Endothelial cell of umbilical vein (primary cell): ENCODE data around the gene UNC5A.

Source experiments
- CTCF ChIP-seq, 2 donors: IDR thresholded peaks; 1 replicate in 1 of 2; 2 replicates in 1 of 2; pipeline ENCODE4 v1.5.1; 2011; ENCODE audit warnings: low read length in 2 of 2, mild to moderate bottlenecking in 2 of 2, moderate library complexity in 2 of 2, control low read depth in 1 of 2, inconsistent platforms in 1 of 2, low read depth in 1 of 2; ENCODE audit not compliant: insufficient read depth in 1 of 2; ENCODE audit errors: extremely low read depth in 1 of 2
- EZH2 ChIP-seq: IDR thresholded peaks from 2 replicates; pipeline ENCODE4 v1.6.1; 2012; ENCODE audit warnings: borderline replicate concordance, low read depth, mild to moderate bottlenecking, moderate library complexity, low read length, inconsistent platforms; ENCODE audit not compliant: severe bottlenecking
- FOS ChIP-seq: IDR thresholded peaks from 2 replicates; pipeline ENCODE4 v1.6.1; 2011; ENCODE audit warnings: mild to moderate bottlenecking, low read length, moderate library complexity, borderline replicate concordance; ENCODE audit not compliant: insufficient read depth
- MAX ChIP-seq: IDR thresholded peaks from 2 replicates; pipeline ENCODE4 v1.6.1; 2011; ENCODE audit not compliant: insufficient read depth, insufficient read length
- MYC ChIP-seq: IDR thresholded peaks from one replicate; pipeline ENCODE4 v1.6.1; 2011; ENCODE audit warnings: mild to moderate bottlenecking, low read depth, low read length
- POLR2A ChIP-seq: IDR thresholded peaks from 2 replicates; pipeline ENCODE4 v1.6.1; 2012; ENCODE audit warnings: low read depth, mild to moderate bottlenecking, control low read depth, low read length
- POLR2AphosphoS5 ChIP-seq: IDR thresholded peaks from 2 replicates; pipeline ENCODE4 v1.6.1; 2012; ENCODE audit warnings: low read depth, mild to moderate bottlenecking, control low read depth, low read length, moderate library complexity; ENCODE audit not compliant: insufficient read depth

DNA sequence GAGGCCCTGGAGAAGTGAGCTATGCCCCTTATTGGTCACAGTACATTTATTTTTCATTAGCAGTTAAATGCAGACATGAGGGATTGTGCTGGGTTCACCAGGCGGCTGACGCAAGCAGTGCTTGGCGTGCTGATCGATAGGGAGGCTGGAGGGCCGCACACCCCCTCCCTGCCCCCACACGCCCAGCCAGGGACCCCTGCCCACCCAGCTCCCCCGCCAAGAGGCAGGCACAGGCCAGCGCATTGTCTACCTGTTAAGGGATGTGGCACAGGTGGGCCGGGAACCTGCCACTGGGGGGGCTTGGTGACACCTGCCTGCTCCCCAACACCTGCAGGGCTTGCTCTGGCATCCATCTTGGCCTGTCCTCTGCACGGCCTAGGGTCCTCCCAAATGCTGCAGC, 49.6 kb downstream of the UNC5A start:
- TF ChIP-seq CTCF (IDR thresholded peaks at IDR 0.05; ENCODE audit: extremely low read depth in 1 of 2, insufficient read depth in 1 of 2, low read depth in 1 of 2, low read length in 2 of 2) (no peak), MAX (no peak), POLR2AphosphoS5 (no peak), EZH2 (no peak), POLR2A (no peak), MYC (no peak), FOS (no peak)
